HG03045 (cell line): Measurements from ENCODE around the gene MIA2.
"Not testable (repeated sequence)": the region's sequence is repeated elsewhere in the genome, so short reads cannot be mapped to it uniquely, and the experiment has no call there.

Experiments
- ATAC-seq: cut with Tn5 transposase; IDR thresholded peaks from one replicate; pipeline ENCODE4 v1.9.1; 2021; ENCODE audit warnings: mild to moderate bottlenecking, moderate library complexity; ENCODE audit not compliant: unreplicated experiment

Gene MIA2

DNA sequence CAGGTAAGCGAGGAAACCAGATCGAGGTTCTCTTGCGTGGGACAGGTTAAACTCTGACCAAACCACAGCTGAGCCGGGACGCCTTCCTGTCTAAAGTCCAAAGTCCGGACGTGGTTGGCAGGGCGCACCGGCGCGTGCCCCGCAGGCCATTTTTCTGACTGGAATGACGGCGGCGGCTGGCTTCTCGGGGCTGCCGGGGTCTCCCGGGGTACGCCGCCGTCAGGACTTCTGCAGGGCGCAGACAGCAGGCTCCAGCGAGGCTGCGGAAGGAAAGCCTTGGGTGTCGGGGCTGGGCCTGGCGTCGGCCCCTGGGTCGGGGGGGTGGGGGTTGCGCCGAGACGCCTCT, 32.8 kb downstream of the MIA2 start:
- ATAC-seq, result peak; percentile 46

DNA sequence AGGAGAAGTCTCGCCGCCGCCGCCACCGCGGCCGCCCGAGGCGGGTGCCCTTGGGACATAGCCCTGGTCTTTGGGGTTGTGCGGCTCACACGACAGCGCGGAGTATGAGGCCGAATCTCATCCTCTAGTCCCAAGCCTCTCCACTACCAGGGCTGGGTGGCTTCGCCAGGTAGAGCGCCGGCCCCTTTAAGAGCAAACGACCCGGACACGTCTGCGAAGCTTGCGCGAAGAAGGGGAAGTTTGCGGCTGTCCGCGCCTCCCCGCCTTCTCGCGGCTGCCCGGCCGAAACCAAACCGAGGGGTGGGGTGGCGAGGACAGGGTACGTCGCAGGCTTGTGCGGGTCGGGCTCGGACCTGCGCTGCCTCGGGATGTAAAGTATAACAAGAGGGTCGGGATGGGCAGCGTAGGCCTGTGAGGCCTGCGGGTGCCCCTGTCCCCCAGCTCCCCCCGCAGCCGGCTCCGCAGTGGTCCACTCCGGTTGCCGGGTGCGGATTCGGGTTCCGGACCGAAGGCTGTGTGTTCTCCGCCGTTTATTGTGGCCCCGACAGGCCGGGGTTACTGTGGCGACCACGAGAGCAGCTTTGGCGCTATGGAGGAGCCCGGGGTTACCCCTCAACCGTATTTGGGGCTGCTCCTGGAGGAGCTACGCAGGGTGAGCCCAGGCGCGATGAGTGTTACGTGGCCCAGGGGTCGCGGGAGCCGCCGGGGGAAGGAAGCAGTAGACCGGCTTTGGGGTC, 33.3 kb downstream of the MIA2 start:
- ATAC-seq, result peak; percentile 87

DNA sequence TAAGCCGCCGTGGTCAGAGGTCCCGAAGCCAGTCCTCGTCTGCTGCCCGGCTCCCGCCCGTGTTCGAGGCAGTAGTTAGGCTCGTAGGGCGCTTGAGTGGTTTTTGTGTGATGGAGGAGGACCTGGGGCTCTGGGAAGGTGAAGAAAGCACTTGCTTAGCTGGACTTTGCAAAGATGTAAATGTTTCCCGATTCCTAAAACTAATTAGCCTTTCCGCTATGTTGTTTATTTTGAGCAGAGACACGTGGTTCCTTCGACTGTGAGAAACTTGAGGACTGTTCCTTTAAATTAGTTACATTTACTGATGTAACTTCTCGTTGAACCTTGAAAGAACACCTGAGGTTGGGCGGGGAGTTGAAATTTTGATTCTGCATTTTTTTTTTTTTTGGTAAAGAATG, 33.9 kb downstream of the MIA2 start:
- ATAC-seq, result peak; percentile 4

GRCh38 chr14:39268393-39268792, 34.7 kb downstream of the MIA2 start:
- ATAC-seq, result no peak

DNA sequence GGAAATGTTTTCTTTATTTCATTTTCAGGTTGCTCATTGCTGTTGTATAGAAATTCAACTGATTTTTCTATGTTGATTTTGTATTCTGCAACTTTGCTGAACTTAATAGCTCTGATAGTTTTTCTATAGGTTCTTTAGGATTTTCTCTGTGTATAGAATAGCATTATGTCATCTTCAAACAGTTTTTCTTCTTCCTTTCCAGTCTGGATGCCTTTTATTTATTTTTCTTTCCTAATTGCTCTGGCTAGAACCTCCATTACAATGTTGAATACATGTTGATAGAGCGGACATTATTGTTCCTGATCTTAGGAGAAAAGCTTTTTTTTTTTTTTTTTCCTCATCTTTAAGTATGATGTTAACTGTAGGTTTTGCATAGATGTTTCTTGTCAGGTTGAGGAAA, 39.2 kb downstream of the MIA2 start:
- no peak for ATAC-seq

GRCh38 chr14:39275395-39275794, 41.7 kb downstream of the MIA2 start:
- no peak for ATAC-seq

DNA sequence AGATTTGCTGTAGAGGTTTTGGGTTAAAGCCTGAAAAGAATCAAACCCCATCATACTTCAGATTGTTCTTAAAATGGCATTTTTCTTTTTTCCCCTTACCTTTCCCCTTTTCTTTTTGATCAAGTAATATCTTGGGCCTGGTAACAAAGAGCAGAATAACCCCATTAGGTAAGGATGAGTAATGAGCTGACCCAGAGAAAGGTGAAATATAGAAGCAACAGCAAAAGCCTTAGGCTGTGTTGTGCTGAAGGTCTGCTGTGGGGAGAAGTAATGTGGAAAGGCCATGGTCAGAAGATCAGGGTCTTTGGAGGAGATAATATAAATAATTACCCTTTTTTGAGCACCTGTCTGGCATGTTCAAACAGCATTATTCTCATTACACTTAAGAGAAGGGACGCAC, 42.3 kb downstream of the MIA2 start:
- ATAC-seq, result no peak

DNA sequence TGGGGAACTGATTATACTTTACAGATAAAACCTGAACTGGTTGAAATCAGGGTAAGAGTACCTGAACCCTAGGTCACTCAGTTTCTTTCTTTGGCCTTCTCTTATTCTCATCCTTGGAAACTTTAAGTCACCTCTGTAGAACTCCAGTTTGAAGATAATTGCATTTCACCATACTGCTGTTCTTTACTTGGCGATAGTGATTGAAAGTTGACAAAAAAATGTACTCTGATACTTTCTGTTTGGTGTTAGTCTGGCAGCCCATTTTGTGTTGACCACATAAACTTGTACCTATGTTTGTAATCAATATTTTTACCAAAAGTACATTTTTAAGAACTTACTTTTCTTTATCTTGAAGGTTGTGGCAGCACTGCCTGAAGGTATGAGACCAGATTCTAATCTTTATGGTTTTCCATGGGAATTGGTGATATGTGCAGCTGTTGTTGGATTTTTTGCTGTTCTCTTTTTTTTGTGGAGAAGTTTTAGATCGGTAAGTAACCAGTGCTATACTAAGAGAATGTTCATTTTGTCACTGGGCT, 42.9 kb downstream of the MIA2 start:
- ATAC-seq, result no peak

GRCh38 chr14:39279515-39279914, 45.8 kb downstream of the MIA2 start:
- no peak for ATAC-seq

- ATAC-seq, result not testable (repeated sequence)
Measured at GRCh38 chr14:39280678-39281077, 47.0 kb downstream of the MIA2 start.

GRCh38 chr14:39289523-39289922, 55.8 kb downstream of the MIA2 start:
- no peak for ATAC-seq

- ATAC-seq, result no peak
Measured at GRCh38 chr14:39291701-39292100, 58.0 kb downstream of the MIA2 start.

GRCh38 chr14:39293629-39294028, 59.9 kb downstream of the MIA2 start:
- ATAC-seq, result no peak

DNA sequence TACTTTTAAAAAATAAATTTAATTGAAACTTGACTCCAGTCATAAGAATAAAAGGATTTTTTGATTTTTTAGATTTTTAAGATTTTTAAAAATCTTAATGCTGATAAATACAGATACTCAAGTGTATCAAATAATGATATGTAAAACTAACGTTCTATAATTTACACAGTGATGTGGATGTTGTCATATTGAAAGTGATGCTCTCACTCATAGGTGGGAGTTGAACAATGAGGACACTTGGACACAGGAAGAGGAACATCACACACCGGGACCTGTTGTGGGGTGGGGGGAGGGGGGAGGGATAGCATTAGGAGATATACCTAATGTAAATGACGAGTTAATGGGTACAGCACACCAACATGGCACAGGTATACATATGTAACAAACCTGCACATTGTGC, 66.7 kb downstream of the MIA2 start:
- ATAC-seq, result not testable (repeated sequence)

- no peak for ATAC-seq
Measured at GRCh38 chr14:39302124-39302810, 68.6 kb downstream of the MIA2 start.

DNA sequence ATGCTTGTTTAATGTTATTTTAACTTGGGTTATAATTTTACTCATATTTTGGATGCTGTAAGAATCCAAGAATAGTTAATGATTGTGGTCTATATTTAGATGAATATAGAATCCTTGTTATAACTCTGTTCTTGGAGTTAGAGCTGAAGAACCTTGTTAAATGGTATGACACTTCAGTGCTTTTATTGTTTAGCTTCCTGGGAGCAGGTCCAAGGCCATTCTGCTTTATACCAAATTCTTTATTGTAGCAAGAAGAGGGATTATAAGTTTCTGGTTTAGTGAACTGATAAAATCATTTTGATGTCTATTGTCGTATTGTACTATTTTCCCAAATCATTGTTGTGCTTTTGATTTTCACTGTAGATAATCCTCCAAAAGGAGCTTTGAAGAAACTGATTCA, 69.4 kb downstream of the MIA2 start:
- no peak for ATAC-seq

GRCh38 chr14:39307815-39308214, 74.1 kb downstream of the MIA2 start:
- no peak for ATAC-seq

DNA sequence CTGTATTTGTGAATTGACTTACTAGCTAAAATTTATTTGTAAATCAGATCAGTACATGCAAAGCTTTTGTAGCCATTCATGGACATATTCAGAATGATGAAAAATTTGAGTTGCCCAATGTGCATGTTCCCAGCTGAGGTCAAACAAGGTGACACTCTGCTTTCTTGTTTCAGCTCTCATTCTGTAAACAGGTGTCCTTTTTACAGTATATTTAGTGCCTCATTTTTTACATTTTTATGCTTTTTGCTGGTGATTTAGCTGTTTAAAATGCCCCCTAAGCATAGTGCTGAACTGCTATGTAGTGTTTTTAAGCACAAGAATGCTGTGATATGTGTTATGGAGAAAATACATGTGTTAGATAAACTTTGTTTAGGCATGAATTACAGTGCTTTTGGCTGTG, 76.3 kb downstream of the MIA2 start:
- no peak for ATAC-seq

DNA sequence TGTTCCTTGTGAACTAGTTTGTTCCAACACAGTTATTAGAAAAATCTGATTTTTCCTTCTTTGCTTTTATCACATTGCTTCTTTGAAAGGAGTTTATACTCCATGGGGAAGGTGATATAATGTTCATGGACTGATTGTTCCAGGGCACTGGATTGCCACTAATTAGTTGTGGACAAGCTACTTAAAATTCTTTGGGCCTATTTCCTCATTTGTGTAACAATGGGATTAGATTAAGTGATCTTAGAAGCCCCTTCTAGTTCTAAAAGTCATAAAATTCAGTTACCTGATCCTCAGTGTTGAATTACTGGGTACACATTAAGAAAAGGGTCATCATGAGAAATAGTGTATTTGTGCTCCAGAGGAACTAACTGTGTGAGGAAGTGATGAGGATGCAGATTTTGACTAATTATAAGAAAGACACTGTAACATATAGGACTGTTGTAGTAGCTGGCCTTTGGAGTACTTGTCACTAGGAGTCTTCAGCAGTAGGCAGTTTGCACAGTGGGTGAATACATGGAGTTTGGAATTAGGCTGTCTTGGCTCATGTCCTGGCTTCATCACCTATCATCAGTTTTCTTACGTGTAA, 82.2 kb downstream of the MIA2 start:
- ATAC-seq, result no peak

DNA sequence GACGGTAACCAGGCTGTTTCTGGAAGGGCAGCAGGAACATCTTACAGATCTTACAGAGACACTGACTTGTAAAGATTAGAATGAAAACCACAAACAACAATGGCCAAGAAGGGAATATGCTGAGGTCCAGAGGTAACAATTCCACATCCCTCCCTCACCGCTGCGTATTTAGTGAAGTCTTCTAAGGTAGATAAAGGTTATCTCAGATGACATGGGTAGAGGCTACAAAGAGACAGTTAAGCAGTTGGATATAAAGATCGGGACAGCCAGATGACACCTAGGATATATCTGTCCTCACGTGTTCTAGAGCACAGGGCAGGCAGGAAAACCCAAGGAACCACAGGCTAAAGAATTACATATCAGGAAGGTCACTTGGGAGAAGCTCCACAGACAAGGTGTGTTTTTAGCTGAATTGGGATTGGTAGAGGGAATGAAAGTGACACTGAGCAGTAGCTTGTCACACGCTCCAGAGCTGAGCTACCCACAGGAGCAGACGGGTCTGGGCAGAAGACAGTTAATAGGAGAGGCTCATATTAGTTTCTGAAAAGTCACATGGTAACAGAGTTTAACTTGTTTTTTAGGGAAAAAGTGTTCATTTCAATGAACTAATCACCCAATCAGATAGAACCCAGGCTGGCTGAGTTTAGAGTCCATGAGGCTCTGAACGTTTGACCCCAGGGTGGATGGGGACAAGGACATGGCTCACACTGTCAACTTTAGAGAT, 83.3 kb downstream of the MIA2 start:
- no peak for ATAC-seq

DNA sequence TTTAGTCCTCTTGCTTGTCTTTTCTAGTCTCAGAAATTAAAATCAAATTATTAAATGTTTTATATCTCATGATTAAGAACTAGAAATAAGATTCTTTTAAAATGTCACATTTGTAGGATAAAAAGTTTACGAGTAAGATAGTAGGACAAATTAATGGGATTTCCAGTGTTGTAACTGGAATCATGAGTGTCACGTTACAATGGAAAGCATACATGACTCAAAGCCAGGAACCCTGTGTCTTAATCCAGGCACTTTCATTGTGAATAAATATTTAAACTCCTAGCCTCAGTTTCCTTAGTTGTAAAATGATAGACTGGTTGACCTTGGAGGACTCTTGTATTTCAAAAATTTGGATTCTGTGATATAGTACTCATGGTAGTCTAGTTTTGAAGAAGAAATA, 84.9 kb downstream of the MIA2 start:
- no peak for ATAC-seq
